ENCODE data around the gene C11orf97.

C11orf97 gene

GRCh38 chr11:94511932-94512781, at the start of gene C11orf97:
Gene C11orf97 (plus strand): TSS chr11:94512461. CDS start chr11:94512529, 68 bp downstream.
- no peak for DNase-seq (ENCODE audit: extremely low read depth, low read depth)
- TF ChIP-seq CTCF (IDR thresholded peaks at IDR 0.05; ENCODE audit: low read depth, low read length): no peak

GRCh38 chr11:94469416-94469815, 42.8 kb upstream of the C11orf97 start:
- no peak for DNase-seq (ENCODE audit: extremely low read depth, low read depth)
- TF ChIP-seq CTCF (IDR thresholded peaks at IDR 0.05; ENCODE audit: low read depth, low read length): no peak

- DNase-seq (ENCODE audit: extremely low read depth, low read depth): no peak
- no peak for TF ChIP-seq CTCF (IDR thresholded peaks at IDR 0.05; ENCODE audit: low read depth, low read length)
Measured at GRCh38 chr11:94472916-94473799, 39.1 kb upstream of the C11orf97 start.

GRCh38 chr11:94477624-94478023, 34.6 kb upstream of the C11orf97 start:
- no peak for TF ChIP-seq CTCF (IDR thresholded peaks at IDR 0.05; ENCODE audit: low read depth, low read length)
- DNase-seq (ENCODE audit: extremely low read depth, low read depth): no peak

- no peak for DNase-seq (ENCODE audit: extremely low read depth, low read depth)
- TF ChIP-seq CTCF (IDR thresholded peaks at IDR 0.05; ENCODE audit: low read depth, low read length): no peak
Measured at GRCh38 chr11:94481342-94481741, 30.9 kb upstream of the C11orf97 start.

- DNase-seq (ENCODE audit: extremely low read depth, low read depth): no peak
- no peak for TF ChIP-seq CTCF (IDR thresholded peaks at IDR 0.05; ENCODE audit: low read depth, low read length)
Measured at GRCh38 chr11:94486068-94486467, 26.2 kb upstream of the C11orf97 start.
